HG03342 (cell line): ENCODE results near the gene RORC.

Experiments
- ATAC-seq: cut with Tn5 transposase; IDR thresholded peaks from one replicate; pipeline ENCODE4 v1.9.1; 2021; ENCODE audit warnings: mild to moderate bottlenecking, moderate library complexity; ENCODE audit not compliant: unreplicated experiment

The RORC gene

DNA sequence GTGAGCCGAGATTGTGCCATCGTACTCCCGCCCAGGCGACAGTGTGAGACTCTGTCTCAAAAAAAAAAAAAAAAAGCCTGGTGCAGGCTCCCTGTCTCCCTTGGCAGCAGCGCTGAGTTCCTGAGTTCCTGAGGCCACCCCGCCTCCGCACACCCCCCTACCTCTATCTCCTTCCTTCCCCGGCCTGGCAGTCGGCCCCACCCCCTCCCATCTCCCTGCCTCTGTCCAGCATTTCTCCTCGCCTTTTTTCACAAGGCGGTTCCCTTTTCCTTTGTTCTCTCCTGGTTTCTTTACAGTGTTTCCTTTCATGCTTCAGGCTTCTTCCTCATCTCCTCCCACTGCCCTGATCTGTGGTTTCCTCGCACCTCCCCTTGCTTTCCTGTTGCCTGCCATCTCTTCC is 2.7 kb downstream of the RORC start:
- no peak for ATAC-seq

- ATAC-seq = no peak
Measured at GRCh38 chr1:151827853-151828252, 3.7 kb downstream of the RORC start.

- no peak for ATAC-seq
Measured at GRCh38 chr1:151825751-151826660, 5.6 kb downstream of the RORC start.

GRCh38 chr1:151825204-151825603 is 6.4 kb downstream of the RORC start:
- ATAC-seq = no peak

DNA sequence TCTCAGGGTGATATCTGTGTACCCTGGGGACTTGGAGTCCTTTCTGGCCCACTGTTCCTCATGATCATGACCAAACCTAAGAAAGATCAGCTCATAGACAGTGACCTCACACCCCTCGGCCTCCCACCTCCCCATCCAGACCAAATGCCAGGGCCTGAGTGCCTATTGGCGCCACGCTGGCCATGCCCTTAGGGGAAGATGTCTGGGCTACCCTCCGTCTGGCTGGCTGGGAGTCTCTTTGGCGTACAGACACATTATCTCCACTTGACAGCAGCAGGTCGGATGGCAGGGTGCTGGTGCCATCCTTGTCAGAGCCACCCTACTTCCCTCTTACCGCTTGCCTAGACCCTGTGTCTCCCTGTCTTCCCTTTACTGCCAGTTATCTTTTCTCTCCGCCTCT is 8.4 kb downstream of the RORC start:
- no peak for ATAC-seq

GRCh38 chr1:151822404-151822803 is 9.2 kb downstream of the RORC start:
- ATAC-seq = no peak

DNA sequence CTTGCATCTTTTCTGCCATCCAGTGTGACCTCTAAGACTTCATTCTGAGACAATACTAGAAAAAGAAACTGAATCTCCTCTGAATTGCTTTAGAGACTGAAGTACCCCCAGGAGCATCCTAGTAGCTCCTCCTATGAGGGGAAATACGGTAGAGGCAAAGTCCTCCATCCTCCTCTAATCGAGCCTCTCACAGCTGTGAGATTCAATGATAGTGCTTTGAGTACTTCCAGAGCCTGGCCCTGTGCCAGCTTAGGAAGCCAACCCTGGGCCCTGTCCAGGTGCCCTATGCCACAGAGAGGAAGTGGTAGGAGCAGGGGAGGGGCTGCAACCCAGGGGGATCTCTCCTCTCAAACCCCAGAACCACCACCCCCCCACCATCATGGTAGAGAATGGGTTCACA is 10.7 kb downstream of the RORC start:
- ATAC-seq = no peak

- no peak for ATAC-seq
Measured at GRCh38 chr1:151819976-151820623, 11.5 kb downstream of the RORC start.

GRCh38 chr1:151819227-151819835 is 12.3 kb downstream of the RORC start:
- ATAC-seq = no peak

GRCh38 chr1:151817353-151817730 is 14.3 kb downstream of the RORC start:
- no peak for ATAC-seq

DNA sequence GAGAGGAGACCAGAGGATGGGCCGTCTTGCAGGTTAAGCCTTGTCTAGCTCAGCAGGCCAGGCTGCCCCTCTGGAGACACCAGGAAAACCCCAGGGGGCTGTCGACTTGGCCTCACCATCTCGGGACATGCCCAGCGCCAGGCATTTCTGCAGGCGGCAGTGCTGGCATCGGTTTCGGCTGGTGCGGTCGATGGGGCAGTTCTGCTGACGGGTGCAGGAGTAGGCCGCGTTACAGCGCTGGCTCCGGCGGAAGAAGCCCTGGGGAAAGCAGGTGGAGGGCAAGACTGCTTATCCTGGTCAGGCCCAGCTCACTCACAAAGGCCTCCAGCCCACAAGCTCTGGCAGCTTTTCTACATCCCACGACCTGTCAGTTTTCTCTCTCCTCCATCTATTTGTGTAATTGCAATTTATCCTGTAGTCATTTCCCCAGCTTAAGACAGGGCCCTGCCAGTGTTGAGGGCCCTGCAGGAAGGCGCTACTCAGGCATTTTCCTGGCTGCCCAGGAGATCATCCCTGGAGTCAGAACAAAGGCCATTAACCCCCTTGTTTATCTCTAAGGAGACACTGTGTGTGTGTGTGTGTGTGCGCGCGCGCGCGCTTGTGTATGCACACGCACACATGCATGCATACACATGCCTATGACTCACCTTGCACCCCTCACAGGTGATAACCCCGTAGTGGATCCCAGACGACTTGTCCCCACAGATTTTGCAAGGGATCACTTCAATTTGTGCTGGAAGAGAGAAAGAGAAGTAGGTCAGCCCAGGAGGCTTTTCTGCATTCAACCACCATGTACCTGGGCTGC is 14.9 kb downstream of the RORC start:
- no peak for ATAC-seq

DNA sequence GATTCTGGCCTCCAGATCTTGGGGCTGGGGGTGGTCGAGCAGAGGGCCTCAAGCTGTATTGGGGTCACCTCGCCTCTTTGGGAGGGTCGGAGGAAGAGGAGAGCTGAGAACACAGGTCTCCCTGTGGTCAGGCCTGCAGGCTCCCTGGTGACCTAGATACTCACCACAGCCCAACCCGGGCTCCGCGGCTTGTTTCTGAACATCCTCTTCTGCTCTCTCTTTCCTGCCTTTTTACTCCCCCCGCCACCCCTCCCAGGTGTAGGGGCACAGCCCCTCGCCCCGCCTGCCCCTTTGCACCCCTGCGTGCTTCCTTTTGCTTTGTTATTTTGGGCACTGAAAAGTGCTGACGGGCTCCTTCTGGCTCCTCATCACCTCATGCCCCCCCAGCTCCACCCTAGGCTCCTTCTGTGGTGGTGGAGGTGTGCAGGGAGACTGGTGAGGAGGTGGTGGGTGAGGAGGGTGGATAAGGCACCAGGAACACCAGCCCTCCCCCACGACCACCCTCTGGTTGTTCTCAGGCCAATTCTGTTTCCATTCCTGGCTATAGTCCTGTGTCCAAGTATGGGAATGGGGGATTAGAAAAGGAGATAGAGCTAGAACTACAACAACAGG is 15.8 kb downstream of the RORC start:
- ATAC-seq = no peak

- ATAC-seq = no peak
Measured at GRCh38 chr1:151814971-151815545, 16.5 kb downstream of the RORC start.

DNA sequence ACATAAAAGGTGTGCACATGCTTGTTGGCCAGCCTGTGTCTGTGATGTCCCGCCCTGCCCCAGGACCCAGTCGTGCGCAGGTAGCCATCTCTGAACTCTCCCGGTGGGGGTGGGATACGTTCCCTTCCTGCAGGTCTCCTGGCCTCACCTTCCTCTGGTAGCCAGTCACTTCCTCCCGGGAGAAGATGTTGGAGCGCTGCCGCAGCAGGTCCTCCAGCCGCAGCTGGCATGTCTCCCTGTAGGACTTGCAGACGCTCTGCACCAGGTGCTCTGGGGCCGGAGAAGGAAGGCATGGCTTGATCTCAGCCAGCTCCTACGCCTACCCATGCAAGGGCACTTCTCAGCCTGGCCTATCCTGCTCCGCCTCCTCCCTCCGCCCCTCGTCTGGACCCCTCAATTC is 17.2 kb downstream of the RORC start:
- no peak for ATAC-seq

- no peak for ATAC-seq
Measured at GRCh38 chr1:151813271-151813977, 18.2 kb downstream of the RORC start.

GRCh38 chr1:151811181-151811580 is 20.4 kb downstream of the RORC start:
- ATAC-seq = no peak

GRCh38 chr1:151809985-151810556 is 21.5 kb downstream of the RORC start:
- no peak for ATAC-seq

- no peak for ATAC-seq
Measured at GRCh38 chr1:151809290-151809984, 22.2 kb downstream of the RORC start.

- no peak for ATAC-seq
Measured at GRCh38 chr1:151807766-151808165, 23.8 kb downstream of the RORC start.
